Endometrial microvascular endothelial cells (primary cell): ENCODE results near the gene CCDC77. TPM values are rescaled to one million over a fixed set of nuclear protein-coding genes. Genes with fewer than 3 reads are reported as not detected.
"Not testable (repeated sequence)": the region's sequence is repeated elsewhere in the genome, so short reads cannot be mapped to it uniquely, and the experiment has no call there.

Experiments used
- in situ Hi-C: cut with HindIII; loops from 2 replicates; pipeline ENCODE4 v1.10.0; 2017; ENCODE audit warnings: low sequenced_read_pairs, low pct_unique_long_range_greater_than_20kb; ENCODE audit errors: inconsistent ontology term
- total RNA-seq: library from RNA; depleted of rRNA; stranded (reverse); fragments of >200 nt; gene quantifications from one replicate; pipeline ENCODE4 v1.2.3, GENCODE V29; 2015; ENCODE audit errors: inconsistent ontology term

Gene CCDC77
- 7.0 TPM for total RNA-seq

DNA sequence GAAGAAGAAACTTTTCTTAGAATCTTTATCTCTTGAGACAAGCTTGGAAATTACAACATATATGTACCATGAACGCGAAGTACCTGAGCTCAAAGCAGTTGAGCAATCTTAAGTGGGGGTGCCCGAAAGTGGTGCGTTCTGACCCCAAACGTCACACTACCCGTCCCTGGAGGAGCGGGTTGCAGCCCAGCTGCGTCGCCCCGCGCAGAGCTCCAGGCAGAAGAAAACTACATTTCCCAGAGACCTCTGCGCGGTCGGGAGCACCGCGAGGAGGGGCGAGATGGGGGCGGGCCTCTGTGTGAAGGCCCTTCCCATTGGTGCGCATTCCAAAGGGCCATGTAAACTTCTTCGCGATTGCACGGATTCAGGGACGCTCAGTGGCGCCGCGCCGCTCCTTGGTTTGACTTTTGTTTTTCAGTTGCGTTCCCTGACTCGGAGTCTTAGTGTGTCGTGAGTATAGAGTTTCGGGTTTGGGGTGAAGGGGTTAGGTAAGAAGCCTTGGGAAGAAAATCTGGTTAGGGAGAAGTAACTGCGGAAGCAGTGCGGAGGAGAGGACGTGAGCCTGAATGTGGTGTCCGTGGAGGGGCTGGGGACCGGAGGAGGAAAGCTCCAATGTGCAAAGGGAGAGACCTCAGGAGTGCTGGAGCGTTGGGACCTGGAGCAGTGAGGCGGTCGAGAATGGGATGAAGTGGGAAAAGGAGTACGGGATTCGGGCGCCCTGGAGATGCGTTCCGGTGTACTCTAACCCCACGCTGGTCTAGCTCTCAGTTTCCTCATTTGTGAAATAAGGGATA lies at the start of gene CCDC77:
Gene CCDC77, plus strand, starts transcription at position 410 of the 794 bp plus-strand sequence. CDS start 7,740 bp downstream, outside the sequence.
- in situ Hi-C loops, result no loop called here

DNA sequence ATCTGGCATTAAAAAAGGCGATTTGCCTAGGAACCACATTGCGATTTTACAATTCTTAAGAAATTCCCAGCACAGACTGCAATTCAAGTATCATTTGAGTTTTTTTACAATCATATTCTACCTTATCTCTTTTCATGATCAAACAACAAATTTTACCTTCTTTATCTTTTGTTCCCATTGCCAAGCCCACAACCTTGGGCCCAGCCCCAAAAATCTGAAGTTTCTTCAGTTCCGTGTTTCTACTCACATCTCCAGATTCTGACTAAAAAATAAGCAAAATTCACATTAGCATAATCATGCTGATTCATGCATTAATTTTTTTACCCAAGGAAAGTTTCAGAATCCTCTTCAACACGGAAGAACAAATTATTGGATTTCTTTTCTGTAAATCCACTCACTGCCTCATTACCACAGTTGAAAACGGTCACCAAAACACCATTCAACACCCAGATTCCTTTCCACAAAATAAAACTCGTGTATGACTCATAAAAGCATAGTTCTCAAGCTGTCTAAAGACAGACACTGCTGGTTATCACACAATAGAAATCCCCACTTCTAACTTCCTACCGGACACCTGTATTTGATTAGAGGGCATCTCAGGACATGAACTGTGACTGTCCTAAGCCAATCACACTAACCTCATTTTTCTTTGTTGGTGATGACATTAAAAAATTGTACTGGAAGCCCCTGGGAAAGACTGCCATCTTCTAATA lies 45.0 kb upstream of the CCDC77 start:
- in situ Hi-C loops, result no loop called here

DNA sequence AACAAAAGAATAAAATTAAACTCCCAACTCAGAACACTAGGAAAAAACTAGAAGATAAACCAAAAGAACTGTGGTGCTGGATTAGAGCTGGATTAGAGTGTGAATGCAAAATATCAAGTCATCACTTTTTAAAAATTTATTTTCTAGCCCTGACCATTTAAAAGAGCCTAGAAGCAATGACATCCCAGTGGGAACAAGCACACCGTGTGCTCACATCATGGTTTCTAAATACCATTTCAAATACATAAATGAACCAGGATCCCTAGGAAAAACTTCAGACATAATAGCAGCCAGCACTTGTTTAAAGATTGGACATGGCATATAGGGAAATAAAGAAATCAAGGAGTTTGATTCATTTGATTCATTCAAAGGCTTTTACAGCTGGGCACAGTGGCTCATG lies 42.4 kb upstream of the CCDC77 start:
- in situ Hi-C loops, result no loop called here

DNA sequence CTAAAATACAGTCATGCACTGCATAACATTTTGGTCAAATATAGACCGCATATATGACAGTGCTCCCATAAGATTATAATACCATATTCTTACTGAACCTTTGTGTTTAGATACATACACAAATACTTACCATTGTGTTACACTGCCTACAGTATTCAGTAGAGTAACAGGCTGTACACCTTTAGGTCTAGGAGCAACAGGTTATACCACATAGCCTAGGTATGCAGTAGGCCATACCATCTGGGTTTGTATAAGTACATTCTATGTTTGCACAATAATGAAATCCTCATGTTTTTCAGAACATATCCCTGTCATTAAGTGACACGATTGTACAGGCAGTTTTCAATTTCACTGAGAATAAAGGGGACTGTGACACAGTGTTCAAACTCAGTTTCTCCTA lies 34.6 kb upstream of the CCDC77 start:
- in situ Hi-C loops, result no loop called here

DNA sequence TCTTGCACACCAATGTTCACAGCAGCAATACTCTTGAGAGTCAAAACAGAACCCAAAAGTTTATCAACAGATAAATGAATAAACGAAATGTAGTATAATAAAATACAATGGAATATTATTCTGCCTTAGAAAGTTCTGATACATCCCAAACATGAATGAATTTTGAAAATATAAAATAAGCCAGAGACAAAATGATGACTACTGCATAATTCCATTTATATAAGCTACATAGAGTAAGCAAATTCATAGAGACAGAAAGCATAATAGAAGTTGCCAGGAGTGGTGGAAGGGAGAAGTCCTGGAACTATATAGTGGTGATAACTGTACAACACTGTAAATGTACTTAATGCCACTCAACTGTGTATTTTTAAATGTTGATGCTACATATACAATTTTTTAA lies 33.5 kb upstream of the CCDC77 start:
- in situ Hi-C loops, result no loop called here

DNA sequence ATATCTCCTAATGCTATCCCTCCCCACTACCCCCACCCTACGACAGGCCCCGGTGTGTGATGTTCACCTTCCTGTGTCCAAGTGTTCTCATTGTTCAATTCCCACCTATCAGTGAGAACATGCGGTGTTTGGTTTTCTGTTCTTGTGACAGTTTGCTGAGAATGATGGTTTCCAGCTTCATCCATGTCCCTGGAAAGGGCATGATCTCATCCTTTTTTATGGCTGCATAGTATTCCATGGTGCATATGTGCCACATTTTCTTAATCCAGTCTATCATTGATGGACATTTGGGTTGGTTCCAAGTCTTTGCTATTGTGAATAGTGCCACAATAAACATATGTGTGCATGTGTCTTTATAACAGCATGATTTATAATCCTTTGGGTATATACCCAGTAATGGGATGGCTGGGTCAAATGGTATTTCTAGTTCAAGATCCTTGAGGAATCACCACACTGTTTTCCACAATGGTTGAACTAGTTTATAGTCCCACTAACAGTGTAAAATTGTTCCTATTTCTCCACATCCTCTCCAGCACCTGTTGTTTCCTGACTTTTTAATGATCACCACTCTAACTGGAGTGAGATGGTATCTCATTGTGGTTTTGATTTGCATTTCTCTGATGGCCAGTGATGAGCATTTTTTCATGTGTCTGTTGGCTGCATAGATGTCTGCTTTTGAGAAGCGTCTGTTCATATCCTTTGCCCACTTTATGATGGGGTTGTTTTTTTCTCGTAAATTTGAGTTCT lies 30.5 kb upstream of the CCDC77 start:
- in situ Hi-C loops, result not testable (repeated sequence)

DNA sequence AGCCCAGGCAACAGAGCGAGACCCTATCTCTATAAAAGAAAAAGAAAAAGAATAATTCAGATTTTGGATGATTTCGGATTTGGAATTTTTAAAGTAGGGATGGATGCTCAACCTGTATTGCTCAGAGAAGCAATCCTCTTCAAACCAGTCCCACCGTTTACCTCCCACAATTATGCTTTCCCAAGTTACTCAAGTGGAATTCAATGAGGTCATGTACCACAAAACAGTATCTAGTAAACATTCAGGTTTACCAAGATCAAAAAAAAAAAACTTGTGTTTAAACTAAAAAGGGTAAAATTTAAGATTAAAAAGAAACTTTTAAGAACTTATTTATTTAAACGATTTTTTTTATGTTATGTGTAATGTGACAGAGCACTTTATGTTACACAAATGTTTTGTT lies 14.8 kb upstream of the CCDC77 start:
- in situ Hi-C loops, result no loop called here

DNA sequence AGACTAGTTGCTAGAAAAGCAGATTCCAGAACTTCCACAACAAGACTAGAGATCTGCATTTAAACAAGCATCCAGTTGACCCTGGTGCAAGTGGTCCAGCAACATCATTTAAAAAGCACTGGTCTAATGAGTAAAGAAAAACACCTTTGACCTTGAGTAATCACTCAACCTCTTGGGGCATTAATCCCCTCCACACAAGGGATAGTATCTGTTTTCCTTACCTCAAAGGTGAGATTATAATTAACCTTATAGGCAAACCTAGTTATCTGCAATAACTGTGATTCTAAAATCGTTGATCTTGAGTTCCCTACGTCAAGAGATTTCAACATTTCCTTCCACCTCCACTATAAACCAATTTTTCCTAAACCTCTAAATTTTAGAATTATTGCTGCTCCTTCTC lies 13.4 kb upstream of the CCDC77 start:
- in situ Hi-C loops, result no loop called here

DNA sequence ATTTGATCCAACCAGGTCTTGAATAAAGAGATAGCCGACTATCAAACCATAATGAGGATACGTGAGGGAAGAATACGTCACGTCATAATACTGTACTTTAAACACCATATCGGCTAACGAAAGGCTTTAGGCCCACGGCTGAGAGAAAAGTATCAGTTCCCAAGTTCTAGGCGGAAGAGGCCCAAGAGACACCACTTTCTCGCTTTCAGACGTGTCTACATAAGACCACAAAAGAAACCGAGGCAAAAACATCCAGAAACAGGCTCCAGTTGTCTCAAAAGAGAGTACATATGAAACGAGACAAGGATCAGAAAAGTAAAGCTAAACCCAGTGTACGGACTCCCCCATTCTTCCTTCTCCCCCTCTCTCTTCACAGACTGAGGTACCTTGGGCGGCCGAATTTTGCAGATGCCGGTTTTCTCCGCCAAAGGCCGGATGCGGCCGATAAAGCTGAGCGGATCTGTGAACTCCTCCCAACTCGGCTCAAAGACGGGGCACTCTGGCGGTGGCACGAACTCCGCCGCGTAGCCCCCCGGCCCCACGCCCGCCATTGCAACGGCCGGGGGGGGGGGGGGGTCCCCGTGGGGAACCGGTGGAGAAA lies 12.8 kb upstream of the CCDC77 start:
- in situ Hi-C loops, result no loop called here

DNA sequence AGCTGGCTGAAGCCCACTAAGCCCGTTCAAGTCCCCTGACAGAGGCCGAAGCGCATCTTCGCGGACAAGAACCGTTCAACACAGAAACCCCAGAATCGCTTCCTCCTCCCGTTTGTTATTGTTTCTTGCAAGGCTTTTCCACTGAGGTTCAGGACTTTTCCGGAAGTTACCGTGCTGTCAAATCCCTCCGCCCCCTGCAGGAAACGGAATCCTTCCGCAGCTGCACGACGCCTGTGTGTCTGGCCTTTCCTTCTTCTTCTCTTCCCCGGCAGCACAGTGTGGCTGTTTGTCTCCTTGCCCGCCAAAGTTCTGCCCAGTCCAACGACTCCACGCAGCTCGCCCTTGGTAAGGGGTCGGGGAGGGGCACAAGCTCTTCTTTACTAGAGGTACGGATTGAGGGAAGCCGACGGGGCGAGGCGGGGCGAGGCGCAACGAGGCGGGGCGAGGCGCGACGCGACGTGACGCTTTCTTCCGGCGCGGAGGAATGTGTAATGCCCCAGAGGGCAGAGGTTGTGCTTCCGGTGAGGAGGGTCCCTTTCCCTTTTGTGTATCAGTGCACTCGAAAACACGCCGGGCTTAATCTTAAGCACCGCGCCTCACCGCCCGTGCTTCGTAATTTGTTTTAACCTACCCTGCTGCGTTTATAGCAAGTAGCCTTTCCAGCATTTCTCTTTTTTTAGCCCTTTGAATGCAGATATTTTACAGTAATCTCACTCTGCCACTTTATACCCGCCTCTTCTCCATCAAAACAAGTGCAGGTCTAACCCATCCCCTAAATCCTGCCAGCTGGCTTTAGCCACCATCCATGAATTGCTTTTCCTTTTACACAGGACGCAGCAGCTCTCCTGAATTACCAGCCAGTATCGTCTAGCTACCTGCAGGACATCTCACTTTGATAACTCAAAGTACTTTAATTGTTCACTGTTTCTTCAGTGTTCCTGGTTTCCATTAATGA lies 12.0 kb upstream of the CCDC77 start, which contains the start of gene KDM5A:
Gene KDM5A, minus strand, starts transcription at position 179 of the 955 bp plus-strand sequence. CDS start 229 bp downstream, outside the sequence.
- in situ Hi-C loops, result no loop called here

DNA sequence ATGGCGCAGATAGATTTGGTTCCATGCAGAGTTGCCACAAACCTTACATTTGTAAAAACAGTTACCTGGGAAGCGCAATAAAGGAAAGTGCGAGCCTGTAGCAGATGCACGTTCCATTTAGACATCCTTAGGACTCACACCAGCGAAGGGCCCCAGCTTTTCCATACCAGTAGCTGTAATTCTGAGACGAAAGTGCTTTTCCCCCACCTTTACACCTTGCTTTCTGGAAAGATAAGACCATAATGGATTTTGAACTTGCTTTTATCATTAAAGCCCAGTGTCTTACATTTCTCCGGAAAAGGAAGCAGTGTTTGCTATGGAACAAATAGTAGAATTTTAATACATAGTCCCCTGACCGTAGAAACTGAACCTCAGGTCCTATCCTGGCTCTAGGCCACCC lies 616 bp upstream of the CCDC77 start:
- in situ Hi-C loops, result no loop called here

DNA sequence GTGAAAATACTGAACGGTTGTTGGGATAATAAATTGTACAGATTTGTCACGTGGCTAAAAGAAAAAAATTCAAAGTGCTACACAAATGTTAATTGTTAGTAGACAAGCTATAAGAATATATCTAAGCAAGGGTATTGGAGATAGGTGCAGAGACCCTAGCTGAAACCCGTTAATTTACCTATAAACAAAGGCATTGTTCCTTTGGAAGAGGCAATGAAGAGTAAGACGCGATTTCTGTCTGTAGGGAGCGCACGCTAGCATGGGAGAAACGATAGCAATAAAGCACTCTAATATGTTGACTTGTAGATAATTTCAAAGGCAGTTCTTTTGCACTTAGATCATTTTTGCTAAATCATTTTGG lies 565 bp downstream of the CCDC77 start:
- in situ Hi-C loops, result no loop called here

DNA sequence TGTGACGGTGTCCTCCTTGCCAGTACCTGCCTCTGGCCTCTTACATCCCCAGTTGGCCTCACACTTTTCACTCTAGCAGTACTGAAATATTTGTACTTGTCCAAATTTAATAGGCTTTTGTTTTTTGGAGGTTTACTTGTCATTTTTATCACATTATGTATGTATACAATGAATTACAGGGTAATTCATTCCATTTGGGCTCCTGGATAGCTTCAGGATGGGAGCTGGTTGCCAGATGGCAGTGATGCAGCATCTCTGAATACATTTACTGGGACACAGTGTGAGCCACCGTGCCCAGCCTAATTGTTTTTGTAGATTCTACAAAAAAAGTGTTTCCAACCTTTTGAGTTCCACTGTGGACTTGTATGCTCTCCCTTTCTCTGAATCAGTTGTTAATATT lies 13.4 kb downstream of the CCDC77 start:
- in situ Hi-C loops, result no loop called here

DNA sequence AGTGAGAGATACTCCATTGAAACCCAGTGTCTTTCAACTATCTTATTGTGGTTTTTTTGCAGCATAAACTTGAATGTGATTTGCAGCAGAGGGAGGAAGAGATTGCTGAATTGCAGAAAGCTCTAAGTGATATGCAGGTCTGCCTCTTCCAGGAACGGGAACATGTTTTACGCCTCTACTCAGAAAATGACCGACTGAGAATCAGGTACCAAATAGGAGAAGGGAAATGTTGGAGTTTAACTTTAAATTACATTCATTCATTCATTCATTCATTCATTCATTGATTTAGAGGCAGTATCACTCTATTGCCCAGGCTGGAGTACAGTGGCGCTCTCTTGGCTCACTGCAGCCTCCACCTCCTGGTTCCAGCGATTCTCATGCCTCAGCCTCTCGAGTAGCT lies 17.0 kb downstream of the CCDC77 start:
- in situ Hi-C loops, result no loop called here

DNA sequence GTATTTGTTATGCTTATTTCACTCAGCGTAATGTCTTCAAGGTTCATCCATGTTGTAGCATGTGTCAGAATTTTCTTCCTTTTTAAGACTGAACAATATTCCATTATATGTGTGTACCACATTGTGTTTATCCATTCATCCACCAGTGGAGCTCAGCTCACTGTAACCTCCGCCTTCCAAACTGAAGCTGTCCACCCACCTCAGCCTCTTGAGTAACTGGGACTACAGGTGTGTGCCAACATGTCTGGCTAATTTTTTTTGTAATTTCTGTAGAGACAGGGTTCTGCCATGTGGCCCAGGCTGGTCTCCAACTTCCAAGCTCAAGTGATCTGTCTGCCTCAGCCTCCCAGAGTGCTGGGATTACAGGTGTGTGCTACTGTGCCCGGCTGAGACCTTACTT lies 21.1 kb downstream of the CCDC77 start:
- in situ Hi-C loops, result no loop called here

DNA sequence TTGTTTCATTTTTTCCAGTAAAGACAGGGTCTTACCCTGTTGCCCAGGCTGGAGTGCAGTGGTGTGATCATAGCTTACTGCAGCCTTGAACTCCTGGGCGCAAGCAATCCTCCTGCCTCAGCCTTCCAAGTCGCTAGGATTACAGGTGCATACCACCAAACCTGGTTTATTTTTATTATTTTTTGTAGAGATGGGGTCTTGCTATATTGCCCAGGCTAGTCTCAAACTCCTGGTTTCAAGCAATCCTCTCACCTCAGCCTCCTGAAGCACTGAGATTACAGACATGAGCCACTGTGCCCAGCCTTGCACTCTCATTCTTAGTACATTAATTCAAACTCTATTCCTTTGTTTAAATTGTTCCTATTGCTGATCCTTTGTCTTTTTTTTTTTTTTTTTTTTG lies 34.3 kb downstream of the CCDC77 start:
- in situ Hi-C loops, result not testable (repeated sequence)

DNA sequence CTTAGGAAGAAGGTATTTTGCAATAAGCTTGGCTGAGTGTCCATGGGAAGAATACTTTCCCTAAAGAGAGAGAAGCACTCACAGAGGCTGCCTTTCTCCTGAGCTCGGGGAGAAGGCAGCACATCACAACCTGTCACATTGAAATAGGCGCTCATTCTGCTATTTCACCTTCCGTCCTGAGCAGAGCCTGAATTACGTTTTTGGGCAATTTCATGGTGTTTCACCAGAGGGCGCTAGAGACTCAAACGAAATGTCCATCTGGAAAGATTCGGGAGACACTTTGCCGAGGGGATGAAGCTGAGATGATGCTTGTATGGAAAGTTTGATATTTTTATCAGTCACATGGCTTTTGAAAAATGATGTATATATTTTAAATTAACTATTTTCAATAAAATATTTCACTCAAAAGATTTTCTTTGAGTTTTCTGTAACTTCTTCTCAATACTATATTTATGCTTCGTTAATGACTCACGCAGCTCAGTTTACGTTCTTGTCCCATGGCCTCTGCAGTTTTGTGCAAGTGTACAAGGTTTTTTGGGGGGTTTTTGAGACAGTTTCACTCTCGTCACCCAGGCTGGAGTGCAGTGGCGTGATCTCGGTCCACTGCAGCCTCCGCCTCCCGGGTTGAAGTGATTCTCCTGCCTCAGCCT lies 40.9 kb downstream of the CCDC77 start:
- in situ Hi-C loops, result no loop called here

DNA sequence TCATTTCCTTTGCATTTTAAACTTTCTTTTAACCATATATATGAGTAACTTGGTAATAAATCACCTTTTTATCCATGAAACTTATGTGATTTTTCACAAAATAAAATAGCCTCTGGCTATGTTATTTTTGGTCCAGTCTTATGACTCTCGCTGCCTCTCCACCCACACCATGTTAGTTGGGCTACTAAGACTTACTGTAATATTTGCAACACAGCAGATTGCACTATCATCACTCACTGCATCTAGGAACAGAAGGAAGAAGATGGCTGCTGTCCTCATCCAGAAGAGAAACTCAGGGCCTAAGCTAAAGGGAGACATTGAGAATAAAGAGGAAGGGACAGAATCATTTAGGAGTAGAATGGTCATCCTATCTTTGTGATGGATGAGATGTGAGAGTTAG lies 45.7 kb downstream of the CCDC77 start:
- in situ Hi-C loops, result no loop called here
